ENCODE data around the gene TRIO. TPM values are rescaled to one million over a fixed set of nuclear protein-coding genes. Genes with fewer than 3 reads are reported as not detected.

TRIO gene
- total and polyA plus RNA-seq, 10 of the 15 experiments (the other 5 are each of a cell fraction or from before 2014, with no cell fraction given): 5.1 to 96.4 (median 44.6) TPM

DNA sequence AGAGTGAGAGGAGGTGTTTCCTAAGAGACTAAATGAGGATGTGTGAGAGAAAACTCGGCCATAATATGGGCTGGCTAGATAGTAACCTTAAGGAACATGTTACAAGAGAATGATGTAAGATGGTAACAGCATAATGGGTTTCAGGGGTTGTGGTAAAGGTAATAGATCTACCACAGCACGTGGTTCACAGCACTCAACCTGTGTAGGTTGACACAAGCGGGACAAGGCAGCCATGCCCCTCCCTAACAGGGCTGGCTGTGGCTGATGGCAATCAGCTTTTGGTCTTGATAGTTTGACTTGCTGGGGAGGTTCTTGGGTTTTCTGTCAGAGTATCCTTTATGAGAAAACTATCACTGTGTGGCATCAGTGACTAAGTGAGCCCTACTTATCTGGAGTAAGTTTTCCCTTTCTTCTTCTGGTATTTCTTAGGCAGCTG lies 138.6 kb downstream of the TRIO start (continued):
- TF ChIP-seq EP300 (IDR thresholded peaks at IDR 0.05; ENCODE audit: borderline replicate concordance in 1 of 2, control insufficient read depth in 1 of 2, low read depth in 2 of 2, low read length in 2 of 2) (peak in 1 of 2 experiments; percentile 47; a peak in 1 of 4 replicates), ATF7 (IDR thresholded peaks at IDR 0.05; ENCODE audit: low read depth) (peak; percentile 93), BHLHE40 (IDR thresholded peaks at IDR 0.05; ENCODE audit: borderline replicate concordance in 1 of 2, low read depth in 2 of 2, low read length in 1 of 2) (peak; percentile 85 to 93), IKZF1 (conservative IDR thresholded peaks at IDR 0.05) (peak; percentile 30; the same call in 1 of the 2 replicates), CEBPB (IDR thresholded peaks at IDR 0.05; ENCODE audit: borderline replicate concordance in 1 of 2, low read depth in 2 of 2, low read length in 2 of 2) (no peak)
- TF ChIP-seq, protein P1, sequence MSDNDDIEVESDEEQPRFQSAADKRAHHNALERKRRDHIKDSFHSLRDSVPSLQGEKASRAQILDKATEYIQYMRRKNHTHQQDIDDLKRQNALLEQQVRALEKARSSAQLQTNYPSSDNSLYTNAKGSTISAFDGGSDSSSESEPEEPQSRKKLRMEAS (IDR thresholded peaks at IDR 0.05; ENCODE audit: low read depth, low read length): peak; percentile 31; the same call in 1 of the 2 replicates
- TF ChIP-seq, protein P2, sequence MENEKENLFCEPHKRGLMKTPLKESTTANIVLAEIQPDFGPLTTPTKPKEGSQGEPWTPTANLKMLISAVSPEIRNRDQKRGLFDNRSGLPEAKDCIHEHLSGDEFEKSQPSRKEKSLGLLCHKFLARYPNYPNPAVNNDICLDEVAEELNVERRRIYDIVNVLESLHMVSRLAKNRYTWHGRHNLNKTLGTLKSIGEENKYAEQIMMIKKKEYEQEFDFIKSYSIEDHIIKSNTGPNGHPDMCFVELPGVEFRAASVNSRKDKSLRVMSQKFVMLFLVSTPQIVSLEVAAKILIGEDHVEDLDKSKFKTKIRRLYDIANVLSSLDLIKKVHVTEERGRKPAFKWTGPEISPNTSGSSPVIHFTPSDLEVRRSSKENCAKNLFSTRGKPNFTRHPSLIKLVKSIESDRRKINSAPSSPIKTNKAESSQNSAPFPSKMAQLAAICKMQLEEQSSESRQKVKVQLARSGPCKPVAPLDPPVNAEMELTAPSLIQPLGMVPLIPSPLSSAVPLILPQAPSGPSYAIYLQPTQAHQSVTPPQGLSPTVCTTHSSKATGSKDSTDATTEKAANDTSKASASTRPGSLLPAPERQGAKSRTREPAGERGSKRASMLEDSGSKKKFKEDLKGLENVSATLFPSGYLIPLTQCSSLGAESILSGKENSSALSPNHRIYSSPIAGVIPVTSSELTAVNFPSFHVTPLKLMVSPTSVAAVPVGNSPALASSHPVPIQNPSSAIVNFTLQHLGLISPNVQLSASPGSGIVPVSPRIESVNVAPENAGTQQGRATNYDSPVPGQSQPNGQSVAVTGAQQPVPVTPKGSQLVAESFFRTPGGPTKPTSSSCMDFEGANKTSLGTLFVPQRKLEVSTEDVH (IDR thresholded peaks at IDR 0.05; ENCODE audit: low read depth, partially characterized antibody): no peak
- TF ChIP-seq, protein P3, sequence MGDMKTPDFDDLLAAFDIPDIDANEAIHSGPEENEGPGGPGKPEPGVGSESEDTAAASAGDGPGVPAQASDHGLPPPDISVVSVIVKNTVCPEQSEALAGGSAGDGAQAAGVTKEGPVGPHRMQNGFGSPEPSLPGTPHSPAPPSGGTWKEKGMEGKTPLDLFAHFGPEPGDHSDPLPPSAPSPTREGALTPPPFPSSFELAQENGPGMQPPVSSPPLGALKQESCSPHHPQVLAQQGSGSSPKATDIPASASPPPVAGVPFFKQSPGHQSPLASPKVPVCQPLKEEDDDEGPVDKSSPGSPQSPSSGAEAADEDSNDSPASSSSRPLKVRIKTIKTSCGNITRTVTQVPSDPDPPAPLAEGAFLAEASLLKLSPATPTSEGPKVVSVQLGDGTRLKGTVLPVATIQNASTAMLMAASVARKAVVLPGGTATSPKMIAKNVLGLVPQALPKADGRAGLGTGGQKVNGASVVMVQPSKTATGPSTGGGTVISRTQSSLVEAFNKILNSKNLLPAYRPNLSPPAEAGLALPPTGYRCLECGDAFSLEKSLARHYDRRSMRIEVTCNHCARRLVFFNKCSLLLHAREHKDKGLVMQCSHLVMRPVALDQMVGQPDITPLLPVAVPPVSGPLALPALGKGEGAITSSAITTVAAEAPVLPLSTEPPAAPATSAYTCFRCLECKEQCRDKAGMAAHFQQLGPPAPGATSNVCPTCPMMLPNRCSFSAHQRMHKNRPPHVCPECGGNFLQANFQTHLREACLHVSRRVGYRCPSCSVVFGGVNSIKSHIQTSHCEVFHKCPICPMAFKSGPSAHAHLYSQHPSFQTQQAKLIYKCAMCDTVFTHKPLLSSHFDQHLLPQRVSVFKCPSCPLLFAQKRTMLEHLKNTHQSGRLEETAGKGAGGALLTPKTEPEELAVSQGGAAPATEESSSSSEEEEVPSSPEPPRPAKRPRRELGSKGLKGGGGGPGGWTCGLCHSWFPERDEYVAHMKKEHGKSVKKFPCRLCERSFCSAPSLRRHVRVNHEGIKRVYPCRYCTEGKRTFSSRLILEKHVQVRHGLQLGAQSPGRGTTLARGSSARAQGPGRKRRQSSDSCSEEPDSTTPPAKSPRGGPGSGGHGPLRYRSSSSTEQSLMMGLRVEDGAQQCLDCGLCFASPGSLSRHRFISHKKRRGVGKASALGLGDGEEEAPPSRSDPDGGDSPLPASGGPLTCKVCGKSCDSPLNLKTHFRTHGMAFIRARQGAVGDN (IDR thresholded peaks at IDR 0.05): 0 out of 2 replicates have a peak, but pooled peaks have one; percentile 43
- TF ChIP-seq, protein P4, sequence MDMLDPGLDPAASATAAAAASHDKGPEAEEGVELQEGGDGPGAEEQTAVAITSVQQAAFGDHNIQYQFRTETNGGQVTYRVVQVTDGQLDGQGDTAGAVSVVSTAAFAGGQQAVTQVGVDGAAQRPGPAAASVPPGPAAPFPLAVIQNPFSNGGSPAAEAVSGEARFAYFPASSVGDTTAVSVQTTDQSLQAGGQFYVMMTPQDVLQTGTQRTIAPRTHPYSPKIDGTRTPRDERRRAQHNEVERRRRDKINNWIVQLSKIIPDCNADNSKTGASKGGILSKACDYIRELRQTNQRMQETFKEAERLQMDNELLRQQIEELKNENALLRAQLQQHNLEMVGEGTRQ (IDR thresholded peaks at IDR 0.05; ENCODE audit: borderline replicate concordance, low read depth, low read length): peak; percentile 27; the same call in 1 of the 2 replicates
- TF ChIP-seq, protein P5, sequence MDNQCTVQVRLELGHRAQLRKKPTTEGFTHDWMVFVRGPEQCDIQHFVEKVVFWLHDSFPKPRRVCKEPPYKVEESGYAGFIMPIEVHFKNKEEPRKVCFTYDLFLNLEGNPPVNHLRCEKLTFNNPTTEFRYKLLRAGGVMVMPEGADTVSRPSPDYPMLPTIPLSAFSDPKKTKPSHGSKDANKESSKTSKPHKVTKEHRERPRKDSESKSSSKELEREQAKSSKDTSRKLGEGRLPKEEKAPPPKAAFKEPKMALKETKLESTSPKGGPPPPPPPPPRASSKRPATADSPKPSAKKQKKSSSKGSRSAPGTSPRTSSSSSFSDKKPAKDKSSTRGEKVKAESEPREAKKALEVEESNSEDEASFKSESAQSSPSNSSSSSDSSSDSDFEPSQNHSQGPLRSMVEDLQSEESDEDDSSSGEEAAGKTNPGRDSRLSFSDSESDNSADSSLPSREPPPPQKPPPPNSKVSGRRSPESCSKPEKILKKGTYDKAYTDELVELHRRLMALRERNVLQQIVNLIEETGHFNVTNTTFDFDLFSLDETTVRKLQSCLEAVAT (IDR thresholded peaks at IDR 0.05): peak; percentile 48; the same call in 1 of the 2 replicates
